ENCODE data around the gene PEDS1.
A peak's percentile ranks its signal among the peaks of the same experiment; 100 is the strongest.

PEDS1 gene

GRCh38 chr20:50108556-50109235 is 44.8 kb downstream of the PEDS1 start (continued):
- TF ChIP-seq, protein P1, sequence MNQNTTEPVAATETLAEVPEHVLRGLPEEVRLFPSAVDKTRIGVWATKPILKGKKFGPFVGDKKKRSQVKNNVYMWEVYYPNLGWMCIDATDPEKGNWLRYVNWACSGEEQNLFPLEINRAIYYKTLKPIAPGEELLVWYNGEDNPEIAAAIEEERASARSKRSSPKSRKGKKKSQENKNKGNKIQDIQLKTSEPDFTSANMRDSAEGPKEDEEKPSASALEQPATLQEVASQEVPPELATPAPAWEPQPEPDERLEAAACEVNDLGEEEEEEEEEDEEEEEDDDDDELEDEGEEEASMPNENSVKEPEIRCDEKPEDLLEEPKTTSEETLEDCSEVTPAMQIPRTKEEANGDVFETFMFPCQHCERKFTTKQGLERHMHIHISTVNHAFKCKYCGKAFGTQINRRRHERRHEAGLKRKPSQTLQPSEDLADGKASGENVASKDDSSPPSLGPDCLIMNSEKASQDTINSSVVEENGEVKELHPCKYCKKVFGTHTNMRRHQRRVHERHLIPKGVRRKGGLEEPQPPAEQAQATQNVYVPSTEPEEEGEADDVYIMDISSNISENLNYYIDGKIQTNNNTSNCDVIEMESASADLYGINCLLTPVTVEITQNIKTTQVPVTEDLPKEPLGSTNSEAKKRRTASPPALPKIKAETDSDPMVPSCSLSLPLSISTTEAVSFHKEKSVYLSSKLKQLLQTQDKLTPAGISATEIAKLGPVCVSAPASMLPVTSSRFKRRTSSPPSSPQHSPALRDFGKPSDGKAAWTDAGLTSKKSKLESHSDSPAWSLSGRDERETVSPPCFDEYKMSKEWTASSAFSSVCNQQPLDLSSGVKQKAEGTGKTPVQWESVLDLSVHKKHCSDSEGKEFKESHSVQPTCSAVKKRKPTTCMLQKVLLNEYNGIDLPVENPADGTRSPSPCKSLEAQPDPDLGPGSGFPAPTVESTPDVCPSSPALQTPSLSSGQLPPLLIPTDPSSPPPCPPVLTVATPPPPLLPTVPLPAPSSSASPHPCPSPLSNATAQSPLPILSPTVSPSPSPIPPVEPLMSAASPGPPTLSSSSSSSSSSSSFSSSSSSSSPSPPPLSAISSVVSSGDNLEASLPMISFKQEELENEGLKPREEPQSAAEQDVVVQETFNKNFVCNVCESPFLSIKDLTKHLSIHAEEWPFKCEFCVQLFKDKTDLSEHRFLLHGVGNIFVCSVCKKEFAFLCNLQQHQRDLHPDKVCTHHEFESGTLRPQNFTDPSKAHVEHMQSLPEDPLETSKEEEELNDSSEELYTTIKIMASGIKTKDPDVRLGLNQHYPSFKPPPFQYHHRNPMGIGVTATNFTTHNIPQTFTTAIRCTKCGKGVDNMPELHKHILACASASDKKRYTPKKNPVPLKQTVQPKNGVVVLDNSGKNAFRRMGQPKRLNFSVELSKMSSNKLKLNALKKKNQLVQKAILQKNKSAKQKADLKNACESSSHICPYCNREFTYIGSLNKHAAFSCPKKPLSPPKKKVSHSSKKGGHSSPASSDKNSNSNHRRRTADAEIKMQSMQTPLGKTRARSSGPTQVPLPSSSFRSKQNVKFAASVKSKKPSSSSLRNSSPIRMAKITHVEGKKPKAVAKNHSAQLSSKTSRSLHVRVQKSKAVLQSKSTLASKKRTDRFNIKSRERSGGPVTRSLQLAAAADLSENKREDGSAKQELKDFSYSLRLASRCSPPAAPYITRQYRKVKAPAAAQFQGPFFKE (tag by site-specific recombination; IDR thresholded peaks at IDR 0.05; ENCODE audit: borderline replicate concordance) = no peak
- TF ChIP-seq ZNF571 (tag by site-specific recombination; IDR thresholded peaks at IDR 0.05) (no peak), ZNF544 (tag by site-specific recombination; IDR thresholded peaks at IDR 0.05) (no peak), ZNF560 (tag by site-specific recombination; IDR thresholded peaks at IDR 0.05; ENCODE audit: borderline replicate concordance) (no peak), ZNF660 (tag by site-specific recombination; IDR thresholded peaks at IDR 0.05) (no peak), ZNF548 (tag by site-specific recombination; IDR thresholded peaks at IDR 0.05) (no peak), ZFP69B (tag by site-specific recombination; IDR thresholded peaks at IDR 0.05) (no peak)
- TF ChIP-seq, protein P2, sequence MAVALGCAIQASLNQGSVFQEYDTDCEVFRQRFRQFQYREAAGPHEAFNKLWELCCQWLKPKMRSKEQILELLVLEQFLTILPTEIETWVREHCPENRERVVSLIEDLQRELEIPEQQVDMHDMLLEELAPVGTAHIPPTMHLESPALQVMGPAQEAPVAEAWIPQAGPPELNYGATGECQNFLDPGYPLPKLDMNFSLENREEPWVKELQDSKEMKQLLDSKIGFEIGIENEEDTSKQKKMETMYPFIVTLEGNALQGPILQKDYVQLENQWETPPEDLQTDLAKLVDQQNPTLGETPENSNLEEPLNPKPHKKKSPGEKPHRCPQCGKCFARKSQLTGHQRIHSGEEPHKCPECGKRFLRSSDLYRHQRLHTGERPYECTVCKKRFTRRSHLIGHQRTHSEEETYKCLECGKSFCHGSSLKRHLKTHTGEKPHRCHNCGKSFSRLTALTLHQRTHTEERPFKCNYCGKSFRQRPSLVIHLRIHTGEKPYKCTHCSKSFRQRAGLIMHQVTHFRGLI (tag by site-specific recombination; IDR thresholded peaks at IDR 0.05) = no peak

DNA sequence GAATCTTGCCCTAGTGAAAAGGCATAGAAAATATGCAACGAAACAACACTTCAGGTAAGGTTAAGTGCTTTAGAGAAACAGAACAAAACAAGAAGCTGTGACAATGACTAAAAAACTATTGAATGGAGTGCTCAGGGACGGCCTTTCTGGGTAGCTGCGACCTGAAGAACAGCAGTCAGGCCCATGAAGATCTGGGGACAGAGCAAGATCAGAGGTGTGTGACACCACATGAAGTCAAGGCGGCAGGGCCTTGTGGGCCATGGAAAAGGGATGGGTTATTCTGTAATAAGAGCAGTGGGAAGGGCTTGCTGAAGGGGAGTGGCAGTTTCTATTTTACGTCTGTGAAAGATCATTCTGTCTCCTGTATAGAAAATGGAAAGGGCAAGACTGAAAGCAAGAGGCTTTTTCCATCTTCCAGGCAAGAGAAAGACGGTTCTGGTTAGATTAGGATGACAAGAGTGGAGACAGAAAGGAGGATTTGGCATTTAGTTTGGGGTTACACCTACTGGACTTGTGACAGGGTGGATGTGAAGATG is 45.7 kb downstream of the PEDS1 start:
- no peak overlapping the region; the same call in 1 of the 2 replicates for H3K27ac ChIP-seq (ENCODE audit: extremely low read depth, low read depth, low read length)
- TF ChIP-seq ZNF280D (tag by site-specific recombination; IDR thresholded peaks at IDR 0.05) (no peak), BCL11A (tag by site-specific recombination; IDR thresholded peaks at IDR 0.05; ENCODE audit: low read depth) (no peak), BCL6B (tag by site-specific recombination; IDR thresholded peaks at IDR 0.05) (no peak), KLF16 (tag by site-specific recombination; IDR thresholded peaks at IDR 0.05) (no peak), KLF1 (tag by site-specific recombination; IDR thresholded peaks at IDR 0.05) (0 out of 2 replicates have a peak, but pooled peaks have one; percentile 13), ZNF366 (tag by site-specific recombination; conservative IDR thresholded peaks at IDR 0.05) (no peak)
- TF ChIP-seq, protein P3, sequence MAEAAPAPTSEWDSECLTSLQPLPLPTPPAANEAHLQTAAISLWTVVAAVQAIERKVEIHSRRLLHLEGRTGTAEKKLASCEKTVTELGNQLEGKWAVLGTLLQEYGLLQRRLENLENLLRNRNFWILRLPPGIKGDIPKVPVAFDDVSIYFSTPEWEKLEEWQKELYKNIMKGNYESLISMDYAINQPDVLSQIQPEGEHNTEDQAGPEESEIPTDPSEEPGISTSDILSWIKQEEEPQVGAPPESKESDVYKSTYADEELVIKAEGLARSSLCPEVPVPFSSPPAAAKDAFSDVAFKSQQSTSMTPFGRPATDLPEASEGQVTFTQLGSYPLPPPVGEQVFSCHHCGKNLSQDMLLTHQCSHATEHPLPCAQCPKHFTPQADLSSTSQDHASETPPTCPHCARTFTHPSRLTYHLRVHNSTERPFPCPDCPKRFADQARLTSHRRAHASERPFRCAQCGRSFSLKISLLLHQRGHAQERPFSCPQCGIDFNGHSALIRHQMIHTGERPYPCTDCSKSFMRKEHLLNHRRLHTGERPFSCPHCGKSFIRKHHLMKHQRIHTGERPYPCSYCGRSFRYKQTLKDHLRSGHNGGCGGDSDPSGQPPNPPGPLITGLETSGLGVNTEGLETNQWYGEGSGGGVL (tag by site-specific recombination; IDR thresholded peaks at IDR 0.05) = no peak
- TF ChIP-seq, protein P4, sequence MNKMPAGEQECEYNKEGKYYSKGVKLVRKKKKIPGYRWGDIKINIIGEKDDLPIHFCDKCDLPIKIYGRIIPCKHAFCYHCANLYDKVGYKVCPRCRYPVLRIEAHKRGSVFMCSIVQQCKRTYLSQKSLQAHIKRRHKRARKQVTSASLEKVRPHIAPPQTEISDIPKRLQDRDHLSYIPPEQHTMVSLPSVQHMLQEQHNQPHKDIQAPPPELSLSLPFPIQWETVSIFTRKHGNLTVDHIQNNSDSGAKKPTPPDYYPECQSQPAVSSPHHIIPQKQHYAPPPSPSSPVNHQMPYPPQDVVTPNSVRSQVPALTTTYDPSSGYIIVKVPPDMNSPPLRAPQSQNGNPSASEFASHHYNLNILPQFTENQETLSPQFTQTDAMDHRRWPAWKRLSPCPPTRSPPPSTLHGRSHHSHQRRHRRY (tag by site-specific recombination; IDR thresholded peaks at IDR 0.05) = no peak
- TF ChIP-seq, protein P5, sequence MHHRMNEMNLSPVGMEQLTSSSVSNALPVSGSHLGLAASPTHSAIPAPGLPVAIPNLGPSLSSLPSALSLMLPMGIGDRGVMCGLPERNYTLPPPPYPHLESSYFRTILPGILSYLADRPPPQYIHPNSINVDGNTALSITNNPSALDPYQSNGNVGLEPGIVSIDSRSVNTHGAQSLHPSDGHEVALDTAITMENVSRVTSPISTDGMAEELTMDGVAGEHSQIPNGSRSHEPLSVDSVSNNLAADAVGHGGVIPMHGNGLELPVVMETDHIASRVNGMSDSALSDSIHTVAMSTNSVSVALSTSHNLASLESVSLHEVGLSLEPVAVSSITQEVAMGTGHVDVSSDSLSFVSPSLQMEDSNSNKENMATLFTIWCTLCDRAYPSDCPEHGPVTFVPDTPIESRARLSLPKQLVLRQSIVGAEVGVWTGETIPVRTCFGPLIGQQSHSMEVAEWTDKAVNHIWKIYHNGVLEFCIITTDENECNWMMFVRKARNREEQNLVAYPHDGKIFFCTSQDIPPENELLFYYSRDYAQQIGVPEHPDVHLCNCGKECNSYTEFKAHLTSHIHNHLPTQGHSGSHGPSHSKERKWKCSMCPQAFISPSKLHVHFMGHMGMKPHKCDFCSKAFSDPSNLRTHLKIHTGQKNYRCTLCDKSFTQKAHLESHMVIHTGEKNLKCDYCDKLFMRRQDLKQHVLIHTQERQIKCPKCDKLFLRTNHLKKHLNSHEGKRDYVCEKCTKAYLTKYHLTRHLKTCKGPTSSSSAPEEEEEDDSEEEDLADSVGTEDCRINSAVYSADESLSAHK (tag by site-specific recombination; IDR thresholded peaks at IDR 0.05) = peak; percentile 98

More for the DNA sequence above, 45.7 kb downstream of the PEDS1 start:
- POLR2A ChIA-PET = no interaction called here
- Histone ChIP-seq H3K36me3 (ENCODE audit: control insufficient read depth in 2 of 2, insufficient read depth in 1 of 2, low read length in 2 of 2) (peaks cover 0 to 26% of the 10 kb centered on the region in 2 experiments; a peak in 2 of 3 replicates), H3K4me1 (ENCODE audit: control insufficient read depth, insufficient read depth, low read length) (peaks cover 7% of the 10 kb centered on the region; the same call in 1 of the 2 replicates), H3K9me3 (ENCODE audit: control insufficient read depth, insufficient read depth, low read depth, low read length) (no peaks in the 10 kb centered on the region), H3K4me3 (ENCODE audit: low read depth, low read length) (no peak overlapping the region)
- CTCF ChIA-PET = interaction anchor here (0.6 to 1.9 kb wide), 2 partner anchors 17 to 129 kb away, joined by 3 to 5 read pairs; no protein-coding TSS in a partner anchor
